NCI-H1048 (cell line): ENCODE data around the gene VASN.
A peak's percentile ranks its signal among the peaks of the same experiment; 100 is the strongest.
"Not testable (repeated sequence)": the region's sequence is repeated elsewhere in the genome, so short reads cannot be mapped to it uniquely, and the experiment has no call there.

ENCODE experiments used
- DNase-seq: peaks from one replicate; lab custom pipeline; 2025; lab: John Stamatoyannopoulos, UW

The VASN gene

DNA sequence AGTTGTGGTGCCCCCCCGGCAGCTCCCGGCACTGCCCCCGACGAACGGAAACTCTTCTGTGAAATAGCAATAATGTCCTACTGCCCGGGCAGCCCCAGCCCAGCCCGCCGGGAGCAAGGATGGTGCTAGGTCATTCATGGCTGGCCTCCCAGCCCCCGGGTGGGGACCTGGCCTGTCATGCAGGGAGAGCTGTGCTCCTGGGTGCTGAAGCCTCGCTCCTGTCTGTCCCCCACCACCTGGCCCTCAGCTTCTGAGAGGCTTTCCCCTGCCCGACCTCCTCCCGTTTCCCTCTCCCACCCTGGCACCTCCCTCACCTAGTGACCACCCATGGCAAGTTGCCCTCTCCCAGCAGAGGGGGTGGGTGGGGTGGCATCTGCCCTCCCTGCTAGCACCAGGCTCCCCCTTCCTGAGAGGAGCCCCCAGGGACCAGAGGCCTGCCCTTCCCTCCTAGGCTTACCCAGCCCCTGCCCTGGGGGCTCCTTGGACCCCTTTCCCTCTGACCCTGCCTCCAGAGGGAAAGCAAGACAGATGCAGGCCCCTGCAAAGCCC lies 34.0 kb upstream of the VASN start:
- DNase-seq = no peak

DNA sequence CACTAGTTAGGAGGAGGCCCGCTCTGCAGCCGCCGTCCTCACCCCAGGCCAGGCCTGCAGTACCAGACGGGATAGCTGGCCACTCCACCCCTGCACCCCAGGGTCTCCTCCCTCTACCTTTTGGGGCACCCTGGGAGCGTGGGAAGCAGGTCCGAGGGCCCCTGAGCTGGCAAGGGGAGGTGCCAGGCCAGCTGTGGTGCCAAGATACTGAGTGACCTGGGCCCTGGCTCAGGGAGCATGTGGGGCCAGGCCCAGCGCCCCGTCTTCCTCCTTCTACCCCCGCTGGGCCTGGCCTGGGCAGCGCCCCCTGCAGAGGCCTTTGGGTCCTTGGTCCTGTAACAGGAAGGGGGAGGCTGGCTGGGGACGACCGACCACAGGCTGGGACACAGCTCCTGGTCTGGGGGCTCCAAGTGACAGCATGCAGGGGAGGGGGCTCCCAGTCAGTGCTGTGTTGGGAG lies 33.5 kb upstream of the VASN start:
- no peak for DNase-seq

DNA sequence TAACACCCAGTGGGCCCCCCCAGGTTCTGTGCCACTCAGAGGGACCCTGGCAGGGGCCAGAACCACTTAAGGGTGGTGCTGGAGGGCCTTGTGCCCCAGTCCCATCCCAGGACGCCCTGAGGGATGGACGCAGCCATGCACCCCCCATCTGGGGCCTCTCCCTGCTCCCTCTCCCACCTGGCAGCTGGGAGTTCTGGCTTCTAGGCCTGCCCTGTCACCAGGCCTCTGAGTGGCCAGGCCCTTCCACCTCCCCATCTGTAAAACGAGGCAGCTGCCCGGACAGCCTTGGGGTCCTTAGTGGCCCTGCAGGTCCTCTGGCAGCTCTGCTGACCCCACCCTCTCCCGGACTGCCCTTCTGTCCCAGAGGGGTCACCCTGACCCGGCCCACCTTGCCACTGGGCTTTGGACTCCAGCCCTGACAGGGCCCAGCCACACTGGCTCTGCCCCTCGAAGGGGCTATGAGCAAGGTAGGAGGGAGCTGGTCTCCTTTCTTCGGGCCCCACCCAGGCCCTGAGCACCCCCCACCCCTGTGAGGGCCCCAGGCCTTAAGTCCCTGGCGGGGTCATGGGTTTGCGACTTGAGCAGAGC lies 32.8 kb upstream of the VASN start:
- no peak for DNase-seq

DNA sequence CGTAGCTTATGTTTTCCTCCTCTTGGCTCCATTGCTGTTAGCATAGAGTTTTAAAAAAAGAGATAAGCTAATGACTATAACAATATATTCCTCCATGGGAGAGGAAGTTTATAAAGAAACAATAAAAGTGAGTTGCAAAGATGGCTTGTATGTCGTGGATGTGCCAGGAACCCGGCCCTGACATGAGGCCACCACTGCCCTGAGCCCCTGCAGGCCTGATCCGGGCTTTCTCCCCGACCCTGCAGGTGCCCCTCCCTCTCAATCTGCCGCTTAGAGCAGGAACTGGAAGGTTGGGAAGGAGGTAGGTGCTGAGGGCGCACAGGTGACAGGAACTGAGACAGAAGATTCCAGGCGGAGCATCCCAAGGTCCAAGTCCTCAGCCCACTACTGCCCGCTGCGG lies 32.2 kb upstream of the VASN start:
- DNase-seq = no peak

DNA sequence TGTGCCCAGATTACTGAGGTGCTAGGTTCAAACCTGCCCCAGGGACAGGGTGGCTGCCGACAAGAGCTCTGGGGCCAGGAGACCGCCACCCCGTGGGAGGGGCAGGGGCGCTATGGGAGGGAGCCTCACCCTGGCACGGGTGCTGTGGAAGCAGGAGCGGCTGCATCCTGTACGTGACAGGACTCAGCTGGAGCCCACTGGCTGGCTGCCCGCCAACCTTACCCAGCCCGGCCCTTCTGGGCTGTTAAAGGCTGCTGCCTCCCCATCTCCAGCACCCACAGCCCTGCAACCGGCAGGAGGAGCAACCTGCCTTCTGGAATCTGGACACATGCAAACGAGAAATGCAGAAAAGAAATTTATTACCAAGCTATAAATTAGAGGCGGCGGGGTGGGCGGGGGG lies 31.7 kb upstream of the VASN start:
- DNase-seq = no peak

DNA sequence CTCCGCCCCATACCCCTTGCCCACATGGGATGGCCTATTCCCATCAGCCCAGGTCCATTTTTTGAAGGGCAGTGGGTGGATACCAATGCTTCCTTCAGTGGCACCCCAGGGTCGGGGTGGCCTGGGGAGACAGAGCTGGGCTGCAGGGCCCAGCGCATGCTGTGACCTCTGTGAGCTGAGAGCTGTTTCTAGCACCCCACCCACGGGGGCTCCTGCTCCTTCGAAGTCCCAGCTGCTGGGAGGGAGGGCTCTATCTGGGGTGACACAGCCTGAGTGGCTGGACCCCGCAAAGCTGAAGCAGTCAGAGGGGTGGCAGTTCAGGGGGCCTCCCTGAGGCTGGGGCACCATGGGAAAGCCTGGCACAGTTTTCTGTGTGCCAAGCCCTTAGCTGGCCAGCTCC lies 31.2 kb upstream of the VASN start:
- DNase-seq = no peak

DNA sequence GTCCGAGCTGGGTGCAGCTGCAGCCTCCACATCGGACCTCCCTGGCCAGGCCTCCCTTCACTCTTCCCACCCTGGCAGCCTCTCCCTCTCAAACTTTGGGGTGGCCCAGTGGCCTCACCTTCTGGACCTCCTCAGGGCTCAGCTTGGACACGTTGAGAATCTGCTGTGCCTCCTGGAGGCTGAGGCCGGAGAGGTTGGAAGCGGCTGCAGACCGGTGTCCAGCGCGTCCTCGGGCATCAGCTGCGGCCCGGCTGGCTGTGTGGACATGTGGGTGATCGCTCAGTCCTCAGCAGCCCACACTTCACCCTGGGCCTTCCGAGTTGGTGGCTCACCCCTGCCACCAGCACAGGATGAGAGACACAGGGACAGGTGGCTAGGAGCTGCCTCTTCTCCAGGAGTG lies 30.4 kb upstream of the VASN start:
- no peak for DNase-seq

DNA sequence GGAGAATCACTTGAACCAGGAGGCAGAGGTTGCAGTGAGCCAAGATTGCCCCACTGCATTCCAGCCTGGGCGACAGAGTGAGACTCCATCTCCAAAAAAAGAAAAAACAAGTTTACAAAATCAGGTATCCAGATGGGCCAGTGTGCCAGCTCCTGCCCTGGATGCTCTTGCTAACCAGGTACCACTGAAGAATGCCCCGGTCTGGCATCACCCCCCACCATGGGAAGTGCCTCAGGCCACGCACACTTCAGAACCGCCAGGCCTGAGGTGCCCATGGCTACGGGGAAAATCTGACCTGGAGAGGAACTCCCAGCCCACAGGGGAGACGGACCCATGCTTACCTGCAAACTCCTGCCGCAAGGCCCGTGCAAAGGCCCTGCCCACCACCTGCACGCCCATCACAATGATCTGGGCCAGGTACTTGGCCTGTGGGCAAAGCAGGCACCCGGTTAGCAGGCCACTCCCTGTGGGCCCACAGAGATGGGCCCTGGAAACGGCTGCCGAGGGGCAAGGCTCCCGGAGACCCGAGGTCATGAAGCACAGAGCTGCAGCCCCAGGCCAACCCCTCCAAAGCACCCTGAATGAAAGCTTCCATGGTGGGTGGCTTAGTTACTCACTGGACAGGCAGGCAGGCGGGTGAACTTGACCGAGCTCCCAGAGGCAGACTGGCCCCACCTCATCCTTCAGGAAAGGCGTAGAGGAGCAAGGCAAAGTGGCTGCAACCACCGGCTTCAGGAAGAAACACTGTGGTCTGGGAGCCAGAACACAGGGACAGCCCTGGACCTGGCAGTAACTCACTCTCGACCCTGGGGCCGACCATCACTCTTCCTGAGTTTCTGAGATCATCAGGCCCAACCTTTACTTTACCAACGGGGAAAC lies 28.5 kb upstream of the VASN start:
- no peak for DNase-seq

DNA sequence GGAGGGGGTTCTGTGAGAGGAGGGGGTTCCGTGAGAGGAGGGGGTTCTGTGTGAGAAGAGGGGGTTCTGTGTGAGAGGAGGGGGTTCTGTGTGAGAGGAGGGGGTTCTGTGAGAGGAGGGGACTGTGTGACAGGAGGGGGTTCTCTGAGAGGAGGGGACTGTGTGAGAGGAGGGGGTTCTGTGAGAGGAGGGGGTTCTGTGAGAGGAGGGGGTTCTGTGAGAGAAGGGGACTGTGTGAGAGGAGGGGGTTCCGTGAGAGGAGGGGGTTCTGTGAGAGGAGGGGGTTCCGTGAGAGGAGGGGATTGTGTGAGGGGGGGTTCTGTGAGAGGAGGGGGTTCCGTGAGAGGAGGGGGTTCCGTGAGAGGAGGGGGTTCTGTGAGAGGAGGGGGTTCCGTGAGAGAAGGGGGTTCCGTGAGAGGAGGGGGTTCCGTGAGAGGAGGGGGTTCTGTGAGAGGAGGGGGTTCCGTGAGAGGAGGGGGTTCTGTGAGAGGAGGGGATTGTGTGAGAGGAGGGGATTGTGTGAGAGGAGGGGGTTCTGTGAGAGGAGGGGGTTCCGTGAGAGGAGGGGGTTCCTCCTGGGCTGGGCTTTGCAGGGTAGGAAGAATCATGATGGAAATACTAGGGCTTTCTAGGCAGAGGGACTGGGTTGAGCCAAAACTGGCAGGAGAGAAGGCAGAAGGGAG lies 27.2 kb upstream of the VASN start:
- not testable (repeated sequence) for DNase-seq

DNA sequence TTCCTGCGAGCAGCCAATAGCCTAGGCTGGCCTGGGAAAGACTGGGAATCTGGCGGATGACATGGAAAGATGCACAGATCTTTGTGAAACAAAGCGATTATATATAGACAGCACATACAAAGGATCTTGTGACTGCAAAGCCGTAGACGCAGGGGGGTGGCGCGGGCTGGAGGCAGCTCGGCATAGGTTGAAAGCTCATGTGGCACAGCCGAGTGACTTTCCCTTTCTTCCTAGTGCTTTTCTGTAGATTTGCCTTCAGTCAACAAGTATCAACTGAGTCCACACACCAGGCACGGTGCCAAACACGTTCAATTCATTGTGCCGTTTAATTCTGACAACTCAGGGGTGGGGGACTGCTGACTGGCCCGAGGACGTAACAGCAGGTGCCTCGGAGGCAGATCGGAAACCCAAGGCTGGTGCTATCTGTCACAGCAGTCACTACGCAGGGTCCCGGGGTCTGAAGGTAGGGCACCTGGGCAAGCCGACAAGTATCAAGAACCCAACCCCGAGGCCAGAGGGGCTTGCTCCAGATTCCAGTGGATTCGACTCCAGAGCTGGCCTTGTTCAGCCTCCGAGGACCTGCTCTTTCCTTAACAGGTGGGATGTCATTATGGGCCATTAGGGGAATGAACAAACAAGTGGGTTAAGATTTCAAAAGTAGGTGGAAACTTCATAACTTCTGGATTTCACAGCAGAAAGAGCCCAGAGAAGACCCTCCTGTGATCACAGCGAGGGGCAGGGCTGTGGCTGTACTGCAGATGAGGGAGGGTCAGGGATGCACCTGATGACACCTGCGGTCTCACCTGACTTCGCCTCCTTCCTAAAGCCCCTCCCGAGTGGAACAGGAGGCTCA lies 26.4 kb upstream of the VASN start:
- no peak for DNase-seq

DNA sequence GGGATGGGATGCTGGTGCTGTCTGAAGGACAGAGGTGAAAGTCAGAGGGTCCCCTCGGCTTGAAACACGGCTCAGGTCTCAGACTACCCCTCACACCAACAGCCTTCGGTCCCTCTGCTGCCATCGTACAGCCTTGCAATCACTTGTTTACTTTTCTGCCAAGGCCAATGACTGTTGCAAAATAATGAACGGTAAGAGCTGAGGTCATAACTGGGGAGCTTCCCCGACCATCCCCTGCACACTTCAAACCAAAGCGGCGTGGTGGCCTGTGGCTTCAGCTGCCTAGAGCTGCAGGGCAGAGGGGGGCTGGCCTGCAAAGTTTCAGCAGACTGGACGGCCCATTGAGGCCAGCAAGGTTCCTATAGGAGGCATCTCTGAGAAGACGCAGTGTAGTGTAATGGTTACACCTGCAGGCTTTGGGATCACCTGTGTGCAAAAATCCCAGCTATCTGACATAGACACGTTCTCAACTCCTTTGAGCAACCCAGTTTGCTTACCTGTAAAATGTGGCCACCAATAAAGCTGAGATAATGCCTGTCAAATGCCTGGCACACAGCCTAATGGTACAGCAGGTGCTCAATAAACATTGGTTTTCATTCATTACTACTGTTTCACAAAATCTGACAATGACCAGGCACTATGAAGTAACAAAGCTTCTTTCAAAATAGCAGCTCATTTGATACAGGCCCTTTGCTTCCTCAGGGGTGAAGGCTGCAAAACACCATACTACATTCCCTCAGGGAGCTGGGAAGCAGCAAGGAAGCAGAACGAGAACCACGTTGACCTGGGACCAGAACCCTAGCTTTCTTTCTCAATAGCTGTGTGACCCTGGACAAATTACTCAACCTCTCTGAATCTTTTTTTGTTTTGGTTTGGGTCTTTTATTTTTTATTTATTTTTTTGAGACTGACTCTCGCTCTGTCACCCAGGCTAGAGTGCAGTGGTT lies 25.5 kb upstream of the VASN start:
- no peak for DNase-seq

DNA sequence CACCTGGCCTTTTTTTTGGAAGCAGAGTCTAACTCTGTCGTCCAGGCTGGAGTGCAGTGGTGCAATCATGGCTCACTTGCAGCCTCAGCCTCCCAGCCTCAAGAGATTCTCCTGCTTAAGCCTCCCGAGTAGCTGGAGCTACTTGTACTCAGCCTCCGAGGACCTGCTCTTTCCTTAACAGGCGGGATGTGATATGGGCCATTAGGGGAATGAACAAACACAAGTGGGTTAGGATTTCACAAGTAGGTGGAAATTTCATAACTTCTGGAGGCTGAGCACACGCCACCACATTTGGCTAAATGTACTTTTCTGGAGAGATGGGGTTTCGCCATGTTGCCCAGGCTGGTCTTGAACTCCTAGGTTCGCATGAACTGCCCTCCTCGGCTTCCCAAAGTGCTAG lies 24.6 kb upstream of the VASN start:
- DNase-seq = no peak

DNA sequence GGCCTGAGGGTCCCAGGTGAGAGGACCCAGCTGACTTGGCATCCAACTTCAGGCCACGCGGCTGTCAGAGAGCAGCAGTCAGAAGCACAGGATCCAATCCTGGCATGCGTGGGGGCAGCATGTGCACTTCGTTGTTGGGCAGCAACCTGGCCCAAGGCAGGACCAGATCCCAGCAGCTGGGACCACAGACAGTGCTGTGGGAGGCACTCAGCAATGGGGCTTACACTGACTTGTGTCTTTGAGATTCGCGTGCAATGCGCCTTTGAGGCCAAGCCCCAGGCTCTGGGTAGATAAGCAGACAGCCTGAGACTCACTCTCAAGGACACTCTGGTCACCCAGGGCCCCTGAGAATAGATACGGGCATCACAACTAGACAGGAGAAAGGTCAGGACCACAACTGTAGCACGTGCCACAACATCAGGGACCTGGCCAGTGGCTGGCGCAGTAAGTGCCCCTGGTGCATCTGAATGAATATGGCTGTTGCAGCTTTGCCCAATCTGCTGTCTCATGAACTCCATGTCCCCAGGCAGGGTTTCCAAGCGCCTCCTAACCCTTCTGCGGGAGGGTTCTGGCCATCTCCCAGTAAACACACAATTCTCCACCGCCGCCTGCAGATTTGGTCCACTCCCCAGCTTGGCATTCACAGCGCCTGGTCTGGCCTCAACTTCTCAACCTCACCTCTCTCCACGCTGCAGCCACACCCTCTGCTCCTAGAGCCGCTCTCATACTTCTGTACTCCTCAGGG lies 23.7 kb upstream of the VASN start:
- no peak for DNase-seq

DNA sequence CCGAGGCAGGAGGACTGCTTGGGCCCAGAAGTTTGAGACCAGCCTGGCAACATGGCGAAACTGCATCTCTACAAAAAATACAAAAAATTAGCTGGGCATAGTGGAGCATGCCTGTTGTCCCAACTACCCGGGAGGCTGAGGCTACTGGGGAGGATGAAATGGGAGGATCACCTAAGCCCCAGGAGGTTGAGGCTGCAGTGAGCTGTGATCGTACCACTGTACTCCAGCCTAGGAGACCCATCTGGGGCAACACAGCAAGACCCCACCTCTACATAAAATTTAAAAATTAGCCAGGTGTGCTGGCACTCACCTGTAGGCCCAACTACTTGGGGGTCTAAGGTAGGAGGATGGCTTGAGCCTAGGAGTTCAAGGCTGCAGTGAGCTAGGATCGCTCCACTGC lies 22.3 kb upstream of the VASN start:
- no peak for DNase-seq

DNA sequence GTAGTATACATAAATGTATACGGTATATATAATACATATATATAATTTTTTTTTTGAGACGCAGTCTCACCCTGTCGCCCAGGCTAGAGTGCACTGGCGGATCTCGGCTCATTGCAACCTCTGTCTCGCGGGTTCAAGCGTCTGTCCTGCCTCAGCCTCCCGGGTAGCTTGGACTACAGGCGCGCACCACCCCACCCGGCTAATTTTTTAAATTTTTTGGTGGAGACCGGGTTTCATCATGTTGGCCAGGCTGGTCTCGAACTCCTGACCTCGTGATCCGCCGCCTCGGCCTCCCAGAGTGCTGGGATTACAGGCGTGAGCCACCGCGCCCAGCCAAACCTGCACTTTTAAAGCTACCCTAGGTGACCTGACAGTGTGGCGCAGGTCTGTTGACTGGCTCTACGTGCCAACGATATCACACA lies 21.3 kb upstream of the VASN start:
- DNase-seq = no peak

DNA sequence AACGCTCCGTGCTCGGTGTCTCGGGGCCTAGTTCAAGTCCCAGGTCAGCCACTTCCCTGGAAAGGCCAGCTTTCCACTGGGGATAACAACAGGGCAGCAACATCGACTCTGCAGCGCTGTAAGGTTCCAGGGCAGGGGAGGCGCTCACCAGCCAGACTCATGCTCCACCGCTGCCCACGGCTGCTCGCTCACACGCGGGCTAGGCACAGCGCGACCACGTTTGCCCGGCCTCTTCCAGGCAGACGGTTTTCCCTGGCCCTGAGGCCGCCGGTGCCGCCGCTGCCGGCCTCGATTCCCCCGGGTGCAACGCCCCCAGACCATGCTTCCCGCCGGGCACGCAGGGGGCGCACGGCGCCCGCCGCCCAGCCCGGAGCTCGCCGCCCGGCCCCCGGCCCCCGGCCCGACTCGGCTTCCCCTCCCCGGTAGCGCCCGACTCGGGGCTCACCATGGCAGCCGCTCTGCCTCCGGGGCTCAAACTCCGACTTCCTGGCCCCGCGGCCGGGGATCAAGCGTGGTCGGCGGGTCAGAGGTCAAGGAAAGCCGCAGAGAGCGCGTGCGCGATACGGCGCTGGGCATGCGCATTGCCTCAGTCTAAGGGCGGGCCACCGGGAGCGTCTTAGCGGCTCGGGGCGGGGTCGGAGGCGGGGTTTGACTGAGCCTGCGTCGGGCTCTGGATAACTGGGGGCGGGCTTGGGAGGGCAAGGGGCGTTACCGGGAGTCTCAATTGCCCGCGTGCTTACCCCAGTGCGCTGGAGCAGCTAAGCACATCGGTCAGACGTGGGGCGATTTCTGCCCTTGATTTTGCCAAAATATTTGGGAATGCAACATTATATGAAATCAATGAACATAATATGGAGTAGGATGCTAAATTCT lies 20.6 kb upstream of the VASN start, which contains the start of gene PAM16:
PAM16 (minus strand) TSS at position 535 of the 873 bp plus-strand sequence; CDS start at position 448, 87 bp downstream.
- DNase-seq = peak; percentile 21

DNA sequence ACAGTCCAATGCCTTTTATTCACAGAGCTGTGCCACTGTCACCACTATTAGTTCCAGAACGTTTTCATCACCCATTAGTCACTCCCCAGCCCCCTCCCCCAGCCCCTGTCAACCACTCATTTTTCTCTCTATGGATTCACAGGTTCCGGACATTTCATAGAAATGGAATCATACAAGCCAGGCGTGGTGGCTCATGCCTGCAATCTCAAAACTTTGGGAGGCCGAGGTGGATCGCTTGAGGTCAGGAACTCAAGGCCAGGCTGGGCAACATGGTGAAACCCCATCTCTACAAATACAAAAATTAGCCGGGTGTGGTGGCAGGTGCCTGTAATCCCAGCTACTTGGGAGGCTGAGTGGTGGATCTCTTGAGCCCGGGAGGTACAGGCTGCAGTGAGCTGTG lies 19.8 kb upstream of the VASN start:
- no peak for DNase-seq

DNA sequence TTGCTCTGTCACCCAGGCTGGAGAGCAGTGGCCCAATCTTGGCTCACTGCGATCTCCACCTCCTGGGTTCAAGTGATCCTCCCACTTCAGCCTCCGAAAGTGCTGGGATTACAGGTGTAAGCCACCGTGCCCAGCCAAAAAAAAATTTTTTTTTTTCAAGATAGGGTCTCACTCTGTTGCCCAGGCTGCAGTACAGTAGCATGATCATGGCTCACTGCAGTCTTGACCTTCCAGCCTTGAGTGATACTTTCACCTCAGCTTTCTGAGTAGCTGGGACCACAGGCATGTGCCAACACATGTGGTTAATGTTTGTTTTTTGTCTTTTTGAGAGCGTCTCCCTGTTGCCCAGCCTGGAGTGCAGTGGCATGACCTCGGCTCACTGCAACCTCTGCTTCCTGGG lies 18.8 kb upstream of the VASN start:
- no peak for DNase-seq

DNA sequence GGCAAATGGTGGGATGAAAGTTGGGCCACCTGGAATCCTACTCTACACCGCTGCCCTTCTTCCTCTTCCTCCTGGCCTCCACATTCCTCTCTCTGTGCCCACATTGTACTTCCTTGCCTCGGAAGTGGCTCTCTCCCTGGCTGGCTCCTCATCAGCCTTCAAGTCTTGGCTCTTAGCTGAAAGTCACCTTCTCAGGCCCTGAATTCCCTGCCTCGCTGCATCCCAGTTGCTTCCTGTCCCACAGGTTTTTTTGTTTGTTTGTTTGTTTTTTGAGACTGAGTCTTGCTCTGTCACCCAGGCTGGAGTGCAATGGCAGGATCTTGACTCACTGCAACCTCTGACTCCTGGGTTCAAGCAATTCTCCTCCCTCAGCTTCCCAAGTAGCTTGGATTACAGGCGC lies 18.0 kb upstream of the VASN start:
- DNase-seq = no peak
